Measurements from ENCODE around the gene TPRG1.

TPRG1 gene

GRCh38 chr3:189277711-189278110 lies 105.9 kb downstream of the TPRG1 start:
- no peak for TF ChIP-seq CTCF (IDR thresholded peaks at IDR 0.05; ENCODE audit: low read depth, low read length)

GRCh38 chr3:189278221-189278620 lies 106.5 kb downstream of the TPRG1 start:
- TF ChIP-seq CTCF (IDR thresholded peaks at IDR 0.05; ENCODE audit: low read depth, low read length) = no peak
- H3K4me3 ChIP-seq (ENCODE audit: low read depth, low read length) = no peak overlapping the region

More at GRCh38 chr3:189277711-189278110, 105.9 kb downstream of the TPRG1 start:
- no peak overlapping the region for H3K4me3 ChIP-seq (ENCODE audit: low read depth, low read length)

- no peak for TF ChIP-seq CTCF (IDR thresholded peaks at IDR 0.05; ENCODE audit: low read depth, low read length)
- no peak overlapping the region for H3K4me3 ChIP-seq (ENCODE audit: low read depth, low read length)
These were observed 110.4 kb downstream of the TPRG1 start for GRCh38 chr3:189282189-189282588.

- TF ChIP-seq CTCF (IDR thresholded peaks at IDR 0.05; ENCODE audit: low read depth, low read length) = no peak
- H3K4me3 ChIP-seq (ENCODE audit: low read depth, low read length) = no peak overlapping the region
These were observed 111.0 kb downstream of the TPRG1 start for GRCh38 chr3:189282741-189283140.

- TF ChIP-seq CTCF (IDR thresholded peaks at IDR 0.05; ENCODE audit: low read depth, low read length) = no peak
- no peak overlapping the region for H3K4me3 ChIP-seq (ENCODE audit: low read depth, low read length)
These were observed 114.4 kb downstream of the TPRG1 start for GRCh38 chr3:189286188-189286587.

- no peak overlapping the region for H3K4me3 ChIP-seq (ENCODE audit: low read depth, low read length)
- no peak for TF ChIP-seq CTCF (IDR thresholded peaks at IDR 0.05; ENCODE audit: low read depth, low read length)
These were observed 115.1 kb downstream of the TPRG1 start for GRCh38 chr3:189286916-189287315.

- H3K4me3 ChIP-seq (ENCODE audit: low read depth, low read length) = no peak overlapping the region
- no peak for TF ChIP-seq CTCF (IDR thresholded peaks at IDR 0.05; ENCODE audit: low read depth, low read length)
These were observed 116.8 kb downstream of the TPRG1 start for GRCh38 chr3:189288348-189289235.

Measured in WI38 (cell line).